Islet precursor cell (in vitro differentiated cells): Measurements from ENCODE around the gene SKAP2.

Source experiments
- DNase-seq: peaks from one replicate; pipeline ENCODE4 v3.0.0-alpha.2; 2018

SKAP2 gene

GRCh38 chr7:26743205-26743604 lies 121.2 kb downstream of the SKAP2 start:
- no peak for DNase-seq

GRCh38 chr7:26735976-26736600 lies 128.3 kb downstream of the SKAP2 start:
- no peak for DNase-seq

DNA sequence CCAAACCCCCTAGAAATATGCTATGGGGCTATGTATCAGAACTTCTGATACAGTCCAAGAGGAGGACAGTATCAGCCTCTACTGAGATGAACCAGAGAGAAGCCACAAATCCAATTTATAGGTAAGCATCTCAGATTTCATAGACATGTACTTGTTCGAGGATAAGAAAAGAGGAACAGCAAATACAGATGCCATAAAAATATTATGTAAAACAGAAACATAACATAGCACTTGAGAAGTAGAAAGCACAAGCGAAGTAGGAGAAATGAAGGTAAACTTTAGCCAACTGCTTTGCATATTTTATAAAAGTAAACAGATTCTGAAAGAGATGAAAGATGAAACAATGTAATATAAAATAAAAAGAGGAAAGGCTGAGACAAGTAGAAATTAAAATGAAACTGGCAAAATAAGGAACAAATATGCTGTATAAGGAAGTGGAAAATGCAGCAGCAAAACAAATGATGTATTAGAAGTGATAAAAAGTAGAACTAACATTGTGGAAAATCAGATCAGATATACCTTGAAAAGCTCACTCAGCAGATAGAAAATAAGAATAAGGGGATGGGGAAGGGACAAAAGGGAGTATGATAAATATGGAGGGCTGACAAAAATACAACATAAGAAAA lies 135.1 kb downstream of the SKAP2 start:
- DNase-seq = no peak

DNA sequence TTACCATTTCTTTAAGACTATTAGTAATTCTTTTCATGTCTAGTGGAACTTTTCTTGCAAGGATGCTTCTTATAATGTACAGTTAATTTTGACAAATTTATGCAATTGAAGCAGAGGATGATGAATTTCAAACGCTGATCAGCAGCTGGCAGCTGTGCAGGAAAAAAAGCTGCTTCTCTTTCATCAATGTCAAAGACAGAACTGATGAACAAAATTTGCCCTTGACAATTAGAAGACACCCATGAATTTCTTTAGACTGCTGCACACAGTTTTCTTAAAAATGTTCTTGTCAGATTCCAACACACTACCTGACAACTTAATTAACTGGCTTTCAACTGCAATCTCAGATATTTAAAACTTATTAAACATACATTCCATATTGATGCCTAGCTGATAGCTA lies 138.3 kb downstream of the SKAP2 start:
- DNase-seq = no peak

GRCh38 chr7:26724795-26725194 lies 139.6 kb downstream of the SKAP2 start:
- DNase-seq = no peak

- DNase-seq = no peak
These were observed 141.3 kb downstream of the SKAP2 start for GRCh38 chr7:26723129-26723528.

GRCh38 chr7:26721450-26721849 lies 142.9 kb downstream of the SKAP2 start:
- no peak for DNase-seq

GRCh38 chr7:26718063-26718462 lies 146.3 kb downstream of the SKAP2 start:
- no peak for DNase-seq

GRCh38 chr7:26714438-26714837 lies 150.0 kb downstream of the SKAP2 start:
- no peak for DNase-seq

GRCh38 chr7:26714006-26714405 lies 150.4 kb downstream of the SKAP2 start:
- no peak for DNase-seq

DNA sequence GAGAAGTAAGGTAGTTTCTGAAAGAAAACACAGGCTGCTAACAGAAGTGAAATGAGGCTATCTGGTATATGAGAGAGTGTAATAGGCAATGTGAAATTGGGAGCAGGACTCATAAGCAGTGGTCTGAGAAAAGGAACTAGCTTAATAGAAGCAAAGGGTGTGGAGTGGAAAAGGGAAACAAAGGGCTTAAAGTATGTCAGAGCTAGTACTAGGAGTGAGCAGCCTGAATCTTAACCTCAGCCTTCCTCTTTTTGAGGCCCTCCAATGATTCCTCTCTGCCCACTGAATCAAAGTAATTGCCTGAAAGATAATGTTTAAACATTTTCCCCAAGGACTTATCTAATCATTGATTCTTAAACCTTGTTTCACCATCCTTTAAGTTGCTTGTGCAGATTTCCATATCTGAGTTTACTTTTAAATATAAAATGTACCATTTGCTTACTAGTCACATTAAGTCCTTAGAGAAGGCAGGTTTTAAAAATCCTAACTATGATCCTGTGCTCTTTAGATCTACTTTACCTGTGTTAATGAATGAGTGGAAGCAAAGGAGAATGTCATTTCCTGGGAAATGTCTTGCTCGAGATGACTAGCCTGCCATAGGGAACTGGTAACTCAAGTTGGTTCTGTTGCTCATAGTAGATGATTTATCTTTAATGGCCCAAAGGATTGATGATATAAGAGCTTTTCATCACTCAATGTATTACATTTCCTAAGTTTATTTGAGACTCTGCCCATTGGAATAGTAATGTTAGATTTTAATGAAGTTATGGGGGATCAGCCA lies 155.0 kb downstream of the SKAP2 start:
- DNase-seq = no peak

GRCh38 chr7:26705567-26705966 lies 158.8 kb downstream of the SKAP2 start:
- no peak for DNase-seq

- DNase-seq = no peak
These were observed 159.6 kb downstream of the SKAP2 start for GRCh38 chr7:26704786-26705185.

- DNase-seq = no peak
These were observed 160.4 kb downstream of the SKAP2 start for GRCh38 chr7:26704036-26704435.

DNA sequence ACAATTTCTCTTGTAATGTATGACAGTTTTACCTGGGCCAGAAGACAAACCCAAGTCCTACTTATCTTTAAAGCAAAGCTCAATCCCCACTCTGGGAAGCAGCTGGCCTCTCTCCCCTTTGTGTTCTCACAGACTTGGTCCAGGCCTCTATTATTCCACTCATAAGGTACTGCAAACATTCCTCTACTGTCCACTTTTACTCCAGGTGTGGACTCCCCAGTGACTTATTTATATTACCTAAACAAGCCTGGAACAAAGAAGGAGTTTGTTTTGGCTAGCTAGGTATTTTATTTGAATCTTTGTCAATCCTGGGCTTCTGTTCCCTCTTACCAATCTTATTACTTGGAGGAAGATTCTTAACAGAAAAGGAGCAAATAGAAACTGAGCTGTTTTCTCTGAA lies 163.5 kb downstream of the SKAP2 start:
- DNase-seq = no peak

GRCh38 chr7:26700386-26700785 lies 164.0 kb downstream of the SKAP2 start:
- DNase-seq = no peak

DNA sequence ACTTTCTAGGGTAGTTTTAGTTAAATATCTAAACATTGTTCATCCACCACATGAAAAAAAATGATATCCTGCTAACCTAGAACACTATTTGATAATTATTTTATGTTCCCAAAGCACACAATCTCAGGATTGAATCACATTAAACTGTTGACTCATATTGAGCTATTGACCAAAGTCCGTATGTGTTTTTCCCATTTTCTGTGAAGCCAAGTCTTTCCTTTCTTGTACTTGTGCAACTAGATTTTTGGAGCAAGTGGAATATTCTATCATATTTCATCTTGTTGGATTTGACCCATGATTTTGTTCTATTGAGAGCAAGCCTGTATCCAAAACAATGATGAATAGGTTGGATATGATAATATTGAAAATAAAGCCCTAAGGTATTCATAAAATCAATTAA lies 164.6 kb downstream of the SKAP2 start:
- no peak for DNase-seq

GRCh38 chr7:26698806-26699205 lies 165.6 kb downstream of the SKAP2 start:
- DNase-seq = no peak

- no peak for DNase-seq
These were observed 166.2 kb downstream of the SKAP2 start for GRCh38 chr7:26698194-26698593.

- no peak for DNase-seq
These were observed 167.4 kb downstream of the SKAP2 start for GRCh38 chr7:26696978-26697377.

DNA sequence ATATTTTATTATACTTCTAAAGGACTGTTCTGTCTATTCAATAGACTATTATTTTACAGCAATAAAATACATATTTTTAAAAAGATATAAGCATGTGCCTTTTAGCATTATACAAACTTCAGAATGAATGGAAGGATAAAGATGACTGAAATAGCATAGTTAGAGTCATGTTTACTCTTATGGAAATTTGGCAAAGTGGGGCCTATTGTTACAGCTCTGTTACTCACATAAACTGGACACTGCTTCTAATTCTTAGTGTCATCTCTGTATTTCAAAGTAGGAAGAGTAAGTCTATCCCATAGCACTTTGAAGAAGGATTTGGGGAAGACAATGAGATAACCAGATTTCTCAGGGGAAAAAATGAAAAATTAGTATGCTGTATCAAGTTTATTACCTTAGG lies 168.2 kb downstream of the SKAP2 start:
- no peak for DNase-seq

DNA sequence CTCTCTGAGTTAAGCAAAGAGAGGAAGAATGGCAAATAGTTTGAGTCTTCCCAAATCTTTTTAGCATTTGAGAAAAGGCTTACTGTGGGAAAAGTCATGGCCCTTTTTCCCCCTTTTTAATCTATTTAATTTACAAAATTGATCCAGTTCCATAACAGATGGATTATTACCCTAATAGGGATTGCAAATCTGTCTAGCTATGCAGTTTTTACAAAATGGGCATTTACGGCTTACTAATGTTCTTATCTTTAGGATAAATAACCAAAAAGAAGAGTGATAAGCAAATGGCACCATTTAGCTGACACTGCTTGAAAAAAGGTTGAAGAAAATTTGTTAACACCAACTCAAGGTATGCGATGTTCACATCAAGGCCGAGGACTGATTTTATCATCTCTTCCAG lies 169.7 kb downstream of the SKAP2 start:
- DNase-seq = no peak

DNA sequence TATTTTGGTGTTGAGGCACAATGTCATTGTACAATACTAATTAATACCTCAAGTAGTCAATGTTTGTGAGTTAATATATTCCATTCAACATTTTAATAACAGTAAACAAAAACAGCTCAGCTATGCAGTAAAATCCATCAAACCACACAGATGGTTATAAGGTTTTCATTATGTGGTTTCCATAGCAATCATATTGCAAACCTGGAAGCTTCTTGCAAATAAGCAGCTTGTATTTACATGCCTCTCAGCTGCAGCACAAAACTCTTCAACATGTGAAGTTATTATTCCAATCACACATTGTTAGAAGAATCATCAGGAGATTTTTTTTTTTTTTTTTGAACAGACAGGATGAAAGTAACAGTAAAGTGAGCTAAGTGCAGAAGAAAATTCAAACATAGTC lies 170.2 kb downstream of the SKAP2 start:
- no peak for DNase-seq

DNA sequence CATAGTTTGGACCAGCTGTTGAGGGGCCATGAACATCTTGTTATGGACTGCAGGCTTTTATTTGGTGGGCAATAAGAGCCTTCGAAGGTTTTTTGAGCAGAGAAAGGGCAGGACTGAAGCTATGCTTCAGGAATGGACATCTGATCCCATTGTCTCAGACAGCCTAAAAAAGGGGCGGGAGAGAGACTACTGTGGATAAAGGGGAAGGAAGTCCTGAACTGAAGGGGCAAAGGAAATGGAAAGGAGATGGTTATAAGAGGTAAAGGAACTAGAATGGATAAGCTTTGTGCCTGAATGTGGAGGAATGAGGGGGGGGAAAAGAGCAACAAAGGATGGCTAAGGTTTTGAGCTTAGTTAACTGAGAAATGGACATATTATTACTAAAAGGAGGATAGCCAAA lies 172.5 kb downstream of the SKAP2 start:
- DNase-seq = no peak
